ENCODE data around the gene CNPY1.

CNPY1 gene

DNA sequence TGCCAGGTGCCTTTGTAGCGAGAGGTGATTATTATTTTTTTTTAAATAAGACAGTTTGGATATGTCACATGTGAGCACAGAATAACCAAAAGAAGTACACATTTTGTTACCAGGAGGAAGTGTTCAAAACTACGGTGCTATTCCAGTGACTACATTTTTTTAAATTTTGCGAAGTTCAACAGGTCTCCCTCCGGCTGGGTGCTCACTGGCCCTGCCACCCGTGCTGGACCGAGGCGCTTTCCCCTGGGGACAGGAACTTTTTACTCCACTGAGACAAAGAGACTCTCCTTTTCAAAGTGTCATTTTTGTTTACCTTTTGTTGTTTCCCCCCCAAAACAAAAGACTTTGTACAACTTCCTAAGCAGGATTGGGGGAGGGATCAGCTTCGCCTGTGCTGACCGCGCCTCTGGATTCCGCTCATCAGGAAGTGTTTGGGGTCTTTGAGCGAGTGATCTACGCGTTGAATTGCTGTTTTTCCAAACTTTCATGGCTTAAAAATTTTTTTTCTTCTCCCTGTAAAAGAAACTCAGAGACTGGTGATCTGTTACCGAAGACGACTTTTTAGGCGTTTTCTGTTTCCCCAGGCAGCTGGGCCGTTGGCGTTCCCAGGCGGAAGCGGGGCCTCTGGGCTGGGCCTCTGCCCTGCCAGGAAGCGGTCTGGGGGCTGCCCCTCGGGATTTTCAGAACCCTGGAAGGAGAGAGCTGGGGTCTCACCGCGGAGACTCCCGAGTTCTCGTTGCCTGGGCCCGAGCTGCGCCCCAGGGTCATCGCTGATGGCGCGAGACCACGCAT is 81.2 kb downstream of the CNPY1 start:
- no peak overlapping the region for H3K4me3 ChIP-seq (replicated peaks in 1 of 2; ENCODE audit: low read depth in 2 of 2, low read length in 2 of 2)
- DNase-seq (ENCODE audit: low read depth in 2 of 2), result no peak
- TF ChIP-seq, protein P1, sequence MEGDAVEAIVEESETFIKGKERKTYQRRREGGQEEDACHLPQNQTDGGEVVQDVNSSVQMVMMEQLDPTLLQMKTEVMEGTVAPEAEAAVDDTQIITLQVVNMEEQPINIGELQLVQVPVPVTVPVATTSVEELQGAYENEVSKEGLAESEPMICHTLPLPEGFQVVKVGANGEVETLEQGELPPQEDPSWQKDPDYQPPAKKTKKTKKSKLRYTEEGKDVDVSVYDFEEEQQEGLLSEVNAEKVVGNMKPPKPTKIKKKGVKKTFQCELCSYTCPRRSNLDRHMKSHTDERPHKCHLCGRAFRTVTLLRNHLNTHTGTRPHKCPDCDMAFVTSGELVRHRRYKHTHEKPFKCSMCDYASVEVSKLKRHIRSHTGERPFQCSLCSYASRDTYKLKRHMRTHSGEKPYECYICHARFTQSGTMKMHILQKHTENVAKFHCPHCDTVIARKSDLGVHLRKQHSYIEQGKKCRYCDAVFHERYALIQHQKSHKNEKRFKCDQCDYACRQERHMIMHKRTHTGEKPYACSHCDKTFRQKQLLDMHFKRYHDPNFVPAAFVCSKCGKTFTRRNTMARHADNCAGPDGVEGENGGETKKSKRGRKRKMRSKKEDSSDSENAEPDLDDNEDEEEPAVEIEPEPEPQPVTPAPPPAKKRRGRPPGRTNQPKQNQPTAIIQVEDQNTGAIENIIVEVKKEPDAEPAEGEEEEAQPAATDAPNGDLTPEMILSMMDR (IDR thresholded peaks at IDR 0.05; ENCODE audit: low read depth, low read length), result no peak

DNA sequence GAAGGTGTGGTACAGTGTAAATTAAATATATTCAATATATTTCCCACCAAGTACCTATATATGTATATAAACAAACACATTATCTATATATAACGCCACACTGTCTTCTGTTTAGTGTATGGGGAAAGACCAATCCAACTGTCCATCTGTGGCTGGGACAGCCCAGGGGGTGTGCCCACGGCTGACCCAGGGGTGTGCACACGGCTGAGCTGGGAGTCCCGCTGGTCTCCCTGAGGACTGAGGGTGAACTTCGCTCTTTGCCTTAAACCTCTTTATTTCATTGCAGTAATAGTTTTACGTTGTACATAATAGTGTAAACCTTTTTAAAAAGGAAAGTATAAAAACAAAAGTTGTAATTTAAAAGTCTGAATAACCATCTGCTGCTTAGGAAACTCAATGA is 82.2 kb downstream of the CNPY1 start:
- DNase-seq (ENCODE audit: low read depth in 2 of 2), result no peak
- TF ChIP-seq, protein P1 (IDR thresholded peaks at IDR 0.05; ENCODE audit: low read depth, low read length), result no peak
- no peak overlapping the region for H3K4me3 ChIP-seq (replicated peaks in 1 of 2; ENCODE audit: low read depth in 2 of 2, low read length in 2 of 2)

DNA sequence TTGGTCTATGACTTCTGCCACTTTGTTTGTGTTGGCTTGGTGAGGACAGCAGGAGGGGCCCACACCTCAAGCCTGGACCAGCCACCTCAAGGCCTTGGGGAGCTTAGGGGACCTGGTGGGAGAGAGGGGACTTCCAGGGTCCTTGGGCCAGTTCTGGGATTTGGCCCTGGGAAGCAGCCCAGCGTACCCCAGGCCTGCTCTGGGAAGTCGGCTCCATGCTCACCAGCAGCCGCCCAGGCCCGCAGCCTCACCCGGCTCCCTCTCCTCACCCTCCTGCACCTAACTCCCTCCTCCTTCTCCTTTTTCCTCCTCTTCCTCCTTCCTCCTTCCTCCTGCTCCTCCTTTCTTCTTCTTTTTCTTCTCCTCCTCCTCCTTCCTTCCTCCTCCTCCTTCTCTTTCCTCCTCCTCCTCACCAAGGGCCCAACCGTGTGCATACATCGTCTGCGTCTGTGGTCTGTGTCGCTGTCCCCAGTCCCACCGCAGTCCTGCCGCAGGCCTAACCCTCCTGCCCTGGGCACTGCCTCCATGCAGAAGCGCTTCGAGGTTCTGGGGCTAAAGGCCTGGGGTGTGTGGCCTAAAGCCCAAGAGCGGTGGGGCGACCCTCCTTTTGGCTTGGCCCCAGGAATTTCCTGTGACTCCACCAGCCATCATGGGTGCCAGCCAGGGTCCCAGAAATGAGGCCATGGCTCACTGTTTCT is 83.1 kb downstream of the CNPY1 start:
- no peak overlapping the region for H3K4me3 ChIP-seq (replicated peaks in 1 of 2; ENCODE audit: low read depth in 2 of 2, low read length in 2 of 2)
- TF ChIP-seq, protein P1 (IDR thresholded peaks at IDR 0.05; ENCODE audit: low read depth, low read length), result no peak
- DNase-seq (ENCODE audit: low read depth in 2 of 2), result no peak

DNA sequence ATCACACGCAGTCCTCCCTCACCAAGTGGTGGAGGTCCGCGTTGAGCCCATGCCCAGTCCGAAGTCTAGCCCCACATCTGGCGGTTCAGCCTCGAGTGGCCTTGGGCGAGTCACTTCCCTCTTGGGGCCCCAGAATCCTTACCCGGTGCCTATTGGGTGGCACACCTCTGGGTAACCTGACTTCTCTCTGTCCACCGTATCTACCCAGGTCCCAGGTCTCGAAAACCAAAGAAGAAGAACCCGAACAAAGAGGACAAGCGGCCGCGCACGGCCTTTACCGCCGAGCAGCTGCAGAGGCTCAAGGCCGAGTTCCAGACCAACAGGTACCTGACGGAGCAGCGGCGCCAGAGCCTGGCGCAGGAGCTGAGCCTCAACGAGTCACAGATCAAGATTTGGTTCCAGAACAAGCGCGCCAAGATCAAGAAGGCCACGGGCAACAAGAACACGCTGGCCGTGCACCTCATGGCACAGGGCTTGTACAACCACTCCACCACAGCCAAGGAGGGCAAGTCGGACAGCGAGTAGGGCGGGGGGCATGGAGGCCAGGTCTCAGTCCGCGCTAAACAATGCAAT is 84.1 kb downstream of the CNPY1 start:
- H3K4me3 ChIP-seq (replicated peaks in 1 of 2; ENCODE audit: low read depth in 2 of 2, low read length in 2 of 2), result no peak overlapping the region
- no peak for DNase-seq (ENCODE audit: low read depth in 2 of 2)
- TF ChIP-seq, protein P1 (IDR thresholded peaks at IDR 0.05; ENCODE audit: low read depth, low read length), result no peak

DNA sequence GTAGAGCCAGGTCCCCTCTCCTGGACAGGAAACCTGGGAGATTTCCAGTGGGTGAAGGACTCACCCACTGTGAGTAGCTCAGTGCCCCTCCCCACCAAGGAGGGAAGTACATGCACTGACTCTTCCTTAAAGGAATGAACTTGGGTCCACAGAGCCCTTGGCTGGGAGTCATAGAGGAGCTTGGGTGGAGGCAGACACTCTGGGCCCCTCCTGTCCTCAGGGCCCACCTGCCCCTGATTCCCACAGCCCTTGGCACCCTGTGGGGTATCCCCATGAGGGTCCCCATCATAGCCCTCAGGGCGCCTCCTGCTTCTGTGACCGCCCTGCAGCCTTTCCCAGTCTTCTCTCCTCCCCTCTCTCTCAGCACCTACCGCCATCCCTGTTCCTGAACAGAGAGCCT is 84.7 kb downstream of the CNPY1 start:
- no peak for DNase-seq (ENCODE audit: low read depth in 2 of 2)
- no peak overlapping the region for H3K4me3 ChIP-seq (replicated peaks in 1 of 2; ENCODE audit: low read depth in 2 of 2, low read length in 2 of 2)
- TF ChIP-seq, protein P1 (IDR thresholded peaks at IDR 0.05; ENCODE audit: low read depth, low read length), result no peak

DNA sequence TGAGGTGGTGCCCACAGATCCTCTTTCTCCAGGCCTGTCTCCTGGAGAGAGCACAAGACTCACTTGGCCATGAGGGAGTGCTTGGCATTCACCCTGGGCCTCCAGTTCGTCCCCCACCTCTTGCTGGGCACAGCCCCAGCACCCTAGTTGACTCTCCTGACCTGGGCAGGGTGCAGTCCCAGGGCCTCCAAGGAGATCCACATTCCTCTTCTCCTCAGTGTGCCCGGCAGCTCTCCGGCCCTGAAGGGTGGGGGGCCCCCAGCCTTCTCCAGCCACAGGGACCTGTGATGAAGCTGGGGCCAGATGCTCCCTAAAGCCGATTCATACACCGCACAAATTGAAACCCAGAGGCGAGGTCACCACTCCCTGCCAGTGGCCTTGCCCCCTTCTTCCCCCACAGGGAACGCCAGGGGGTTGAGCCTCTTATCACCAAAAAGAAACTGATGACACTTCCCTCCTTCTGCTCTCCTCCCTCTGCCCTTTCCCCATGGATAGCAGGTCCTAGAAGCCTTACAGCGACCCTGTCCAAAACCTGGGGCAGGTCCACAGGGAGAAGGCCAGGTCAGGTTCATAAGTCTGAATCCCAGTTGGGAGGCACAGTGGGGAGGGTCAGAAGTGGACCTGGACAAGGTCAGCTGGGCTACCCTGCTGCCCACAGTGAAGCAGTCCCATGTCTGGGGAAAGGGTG is 85.3 kb downstream of the CNPY1 start:
- no peak for DNase-seq (ENCODE audit: low read depth in 2 of 2)
- TF ChIP-seq, protein P1 (IDR thresholded peaks at IDR 0.05; ENCODE audit: low read depth, low read length), result no peak
- no peak overlapping the region for H3K4me3 ChIP-seq (replicated peaks in 1 of 2; ENCODE audit: low read depth in 2 of 2, low read length in 2 of 2)
